CD1c-positive myeloid dendritic cell (primary cell): Measurements from ENCODE around the gene EMX2.

Experiments used
- DNase-seq: peaks from one replicate; pipeline ENCODE4 v3.0.0-alpha.2; 2016; ENCODE audit errors: extremely low spot score

Gene EMX2

GRCh38 chr10:117532003-117532385 is 10.6 kb upstream of the EMX2 start:
- DNase-seq, result no peak

DNA sequence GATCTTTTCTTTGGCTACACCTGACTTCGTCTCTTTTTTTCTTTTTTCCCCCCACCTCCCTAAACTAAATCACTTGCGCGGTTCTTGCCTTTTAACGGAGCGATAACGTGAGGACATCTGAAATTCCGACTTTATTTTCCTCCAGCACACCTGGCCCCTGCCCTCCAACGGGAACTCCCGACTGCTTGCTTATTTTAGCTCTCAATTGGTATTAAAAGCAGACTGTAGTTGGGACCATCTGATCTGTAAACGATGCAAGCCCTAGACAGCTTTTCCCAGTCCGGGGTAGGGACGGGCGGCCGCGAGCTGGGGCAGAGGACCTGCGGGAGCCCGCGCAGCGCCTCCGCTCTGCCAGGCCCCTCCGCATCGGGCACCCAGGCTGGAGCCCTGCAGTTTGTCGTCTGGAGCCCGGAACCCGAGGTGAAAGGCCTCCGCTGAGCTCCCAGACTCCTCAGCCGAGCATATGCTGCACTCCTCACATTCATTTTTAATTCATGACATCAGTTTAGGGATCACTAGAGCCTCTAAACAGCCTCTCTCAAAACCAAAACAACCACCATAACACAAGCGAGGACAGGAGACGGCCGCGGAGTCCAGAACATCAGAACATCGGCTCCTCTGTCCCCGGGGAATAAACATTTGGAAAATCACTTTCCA is 10.0 kb upstream of the EMX2 start:
- no peak for DNase-seq

DNA sequence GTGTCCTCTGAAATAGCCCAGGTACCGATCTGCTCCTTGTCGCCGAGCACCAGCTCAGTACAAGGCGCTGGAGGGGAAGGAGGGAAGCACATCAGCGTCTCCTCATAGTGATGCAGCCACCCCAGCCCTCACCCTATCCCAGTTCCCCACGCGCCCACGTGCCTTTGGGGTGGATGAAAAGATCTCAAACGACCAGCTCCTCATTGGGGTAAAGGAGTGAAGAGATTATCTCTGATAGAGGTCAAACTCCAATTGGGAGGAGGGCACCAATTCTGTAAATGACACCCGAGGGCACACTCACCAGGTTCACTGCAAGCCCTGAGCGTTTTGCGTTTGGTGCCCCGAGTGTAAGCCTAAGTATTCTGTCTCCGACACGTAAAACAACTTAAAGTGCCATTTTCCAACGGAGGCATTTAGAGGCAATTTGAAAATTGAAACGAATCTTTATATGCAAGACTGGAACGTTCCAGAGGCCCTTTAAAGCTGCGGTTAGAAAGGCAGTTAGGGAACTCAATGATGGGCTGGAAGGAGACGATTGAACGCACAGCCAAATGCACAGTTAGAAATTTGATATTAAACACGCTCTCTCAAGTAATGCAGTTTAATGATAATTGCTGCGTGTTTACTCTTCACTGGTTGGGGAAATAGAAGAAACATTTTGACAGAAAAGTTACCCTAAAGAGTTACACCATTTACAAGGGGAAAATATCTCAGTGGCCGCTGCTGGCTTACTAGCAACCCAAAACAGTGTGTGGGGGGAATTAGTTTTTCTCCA is 8.9 kb upstream of the EMX2 start:
- DNase-seq, result no peak

- DNase-seq, result no peak
These were observed 7.9 kb upstream of the EMX2 start for GRCh38 chr10:117534321-117535297.

DNA sequence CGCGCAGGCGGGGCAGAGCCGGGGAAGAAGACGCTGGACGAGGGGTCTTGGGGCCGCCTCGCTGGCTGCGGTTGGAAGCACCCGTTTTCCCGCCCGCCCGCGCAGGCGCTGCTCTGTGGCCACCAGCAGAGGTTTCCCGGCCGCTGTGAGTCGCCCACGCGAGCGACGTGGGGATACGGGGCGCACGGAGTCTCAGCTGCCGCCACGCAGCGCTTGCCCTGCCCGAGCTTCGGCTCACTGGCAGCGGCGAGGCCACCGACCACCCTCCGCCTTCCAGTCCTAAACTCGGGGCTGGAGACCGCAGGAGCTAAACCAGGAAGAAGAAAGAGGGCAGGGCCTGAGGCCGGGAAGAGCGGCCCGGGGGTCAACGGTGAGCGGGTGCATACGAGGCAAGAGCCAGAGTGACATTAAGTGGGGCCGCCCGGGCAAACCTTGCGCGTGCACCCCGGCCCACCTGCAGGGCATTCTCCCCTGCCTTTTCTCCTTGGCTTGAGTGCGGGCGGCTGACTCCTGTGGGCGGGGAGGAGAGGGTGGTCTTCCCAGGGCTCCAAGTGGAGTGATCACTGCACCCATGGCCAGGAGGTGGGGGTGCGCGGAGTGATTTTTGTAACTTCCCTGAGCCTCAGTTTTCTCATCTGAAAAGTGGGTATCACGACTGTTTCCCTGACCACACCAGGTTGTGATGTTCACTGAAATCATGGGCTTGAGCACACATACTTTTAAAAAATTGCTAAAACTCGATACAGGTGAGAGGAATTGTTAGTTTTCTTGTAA is 7.1 kb upstream of the EMX2 start:
- DNase-seq, result peak; percentile 7

GRCh38 chr10:117536072-117536865 is 6.3 kb upstream of the EMX2 start:
- no peak for DNase-seq

DNA sequence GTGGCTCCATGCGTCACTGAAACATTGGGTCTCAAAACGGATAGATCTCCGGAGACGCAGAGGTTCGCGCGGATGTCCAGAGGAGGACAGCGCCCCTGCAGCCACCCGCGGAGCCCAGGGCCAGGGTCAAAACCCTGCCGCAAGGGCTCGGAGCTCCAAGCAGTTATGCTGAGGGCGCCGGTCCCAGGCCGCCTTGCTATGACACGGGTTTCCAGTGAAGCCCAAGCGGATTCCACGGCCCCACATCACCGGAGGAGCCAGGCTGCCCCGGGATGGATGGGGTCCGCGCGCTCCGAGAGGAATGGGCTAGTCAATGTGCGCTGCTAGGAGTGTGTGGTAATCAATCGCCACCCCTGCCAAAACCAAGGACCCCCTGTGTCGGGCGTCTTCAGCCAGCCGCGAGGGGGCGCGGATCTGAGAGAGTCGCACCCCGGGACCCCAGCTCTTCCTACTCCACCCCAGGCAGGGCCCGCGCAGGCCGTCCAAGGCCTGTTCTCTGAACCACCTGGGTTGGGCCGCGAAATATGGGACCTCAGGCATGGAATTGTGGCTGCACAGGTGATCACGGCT is 5.6 kb upstream of the EMX2 start:
- no peak for DNase-seq

DNA sequence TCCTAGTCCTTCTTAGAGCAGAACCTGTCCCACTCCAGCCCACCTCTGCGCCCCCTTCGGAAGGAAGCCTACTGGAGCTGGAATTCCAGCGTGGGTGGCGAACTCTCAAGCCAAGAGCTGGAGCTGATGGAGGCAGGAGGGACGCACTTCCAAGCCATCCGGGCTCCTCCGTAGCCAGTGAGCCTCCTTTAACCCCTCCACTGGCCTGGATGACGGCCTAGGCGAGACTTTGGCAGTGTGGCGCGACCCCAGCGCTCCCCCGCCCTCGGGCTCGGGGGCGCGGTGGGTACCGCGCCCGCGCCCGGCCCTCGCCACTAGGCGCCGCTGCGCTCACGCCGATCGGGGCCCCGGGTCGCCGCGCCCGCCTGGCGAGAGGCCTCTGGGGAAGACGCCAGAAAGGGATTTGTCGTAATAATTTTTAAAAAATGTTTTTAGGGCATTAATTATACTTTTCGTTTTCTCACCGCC is 5.1 kb upstream of the EMX2 start:
- no peak for DNase-seq

DNA sequence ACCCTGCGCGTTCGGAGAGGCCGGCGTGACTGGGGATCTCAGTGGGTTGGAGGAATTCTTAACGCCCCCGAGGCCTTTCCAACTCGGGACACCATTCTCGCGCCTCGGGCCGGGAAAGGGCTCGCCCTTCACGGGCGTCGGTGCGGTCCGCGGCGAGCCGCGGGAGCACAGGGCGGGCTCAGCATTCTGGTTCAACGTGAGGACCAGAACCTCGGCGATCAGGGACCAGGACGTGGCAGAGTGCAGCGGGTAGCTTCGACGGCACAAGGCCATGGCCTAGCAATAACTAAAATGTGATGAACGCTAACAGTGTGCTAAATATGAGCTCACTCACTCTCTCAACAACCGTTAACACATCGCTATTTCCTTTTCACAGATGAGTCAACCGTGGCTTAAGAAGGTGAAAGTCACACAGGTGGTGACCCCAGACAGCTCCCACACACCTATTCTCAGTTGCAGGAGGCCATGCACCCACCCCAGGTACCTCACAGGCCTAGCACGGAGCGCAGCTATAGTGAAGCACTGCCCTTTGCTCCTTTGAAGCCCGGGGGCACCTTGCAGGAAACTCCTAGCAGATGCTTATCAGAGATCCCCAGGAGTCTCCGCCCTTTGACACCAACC is 4.5 kb upstream of the EMX2 start:
- DNase-seq, result no peak

DNA sequence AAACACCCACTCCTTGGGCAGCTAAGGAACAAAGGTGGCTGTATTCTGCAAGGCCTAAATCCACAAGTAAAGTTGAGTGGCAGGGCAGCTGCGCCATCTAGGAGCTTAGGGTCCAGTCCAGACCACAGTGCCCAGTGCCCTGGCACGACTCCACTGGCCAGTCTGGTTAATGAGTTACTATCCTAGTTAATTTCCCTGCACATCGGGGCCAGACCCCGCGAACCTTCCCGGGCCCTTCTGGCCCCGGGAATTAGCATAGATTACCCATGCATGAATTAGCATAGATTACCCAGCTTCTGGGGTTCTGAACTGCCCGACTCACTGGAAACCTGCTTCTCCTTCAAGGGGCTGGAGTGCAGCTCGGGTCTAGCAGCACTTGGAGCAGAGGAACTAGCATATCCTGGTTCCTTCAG is 3.2 kb upstream of the EMX2 start:
- no peak for DNase-seq

DNA sequence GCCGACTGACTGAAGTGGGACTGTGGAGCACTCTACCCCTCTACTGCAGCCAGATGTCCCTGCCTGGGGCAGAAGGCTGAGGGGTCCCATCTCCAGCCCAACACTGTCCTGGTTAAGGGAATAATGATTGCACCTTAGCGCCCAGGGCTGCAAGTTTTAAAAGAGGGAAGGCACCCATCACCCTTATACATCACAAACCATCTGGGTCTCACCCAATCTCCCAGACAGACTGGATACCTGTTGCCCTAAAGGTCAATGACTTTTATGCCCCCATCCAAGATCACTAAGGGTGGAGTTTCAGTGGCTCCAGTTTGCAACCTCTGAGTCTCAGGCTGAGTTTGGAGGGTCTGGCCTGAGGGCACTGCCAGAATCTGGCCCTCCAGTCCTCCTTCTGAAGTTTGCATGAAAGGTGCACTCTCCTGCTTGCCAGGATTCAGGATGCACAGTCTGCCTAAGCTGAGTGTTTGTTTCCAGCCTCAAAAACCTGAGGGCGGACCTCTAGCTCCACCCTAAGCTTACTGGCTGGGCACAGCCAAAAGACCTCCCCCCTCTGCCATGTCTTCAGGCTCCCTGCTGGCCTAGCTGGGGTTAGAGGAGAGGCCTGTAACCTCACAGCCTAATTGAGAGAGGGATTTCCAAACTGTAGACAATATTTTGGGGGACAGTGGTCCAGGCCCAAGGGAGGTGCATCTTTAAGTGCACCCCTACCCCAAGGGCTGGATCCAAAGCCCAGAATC is 2.5 kb upstream of the EMX2 start:
- no peak for DNase-seq

DNA sequence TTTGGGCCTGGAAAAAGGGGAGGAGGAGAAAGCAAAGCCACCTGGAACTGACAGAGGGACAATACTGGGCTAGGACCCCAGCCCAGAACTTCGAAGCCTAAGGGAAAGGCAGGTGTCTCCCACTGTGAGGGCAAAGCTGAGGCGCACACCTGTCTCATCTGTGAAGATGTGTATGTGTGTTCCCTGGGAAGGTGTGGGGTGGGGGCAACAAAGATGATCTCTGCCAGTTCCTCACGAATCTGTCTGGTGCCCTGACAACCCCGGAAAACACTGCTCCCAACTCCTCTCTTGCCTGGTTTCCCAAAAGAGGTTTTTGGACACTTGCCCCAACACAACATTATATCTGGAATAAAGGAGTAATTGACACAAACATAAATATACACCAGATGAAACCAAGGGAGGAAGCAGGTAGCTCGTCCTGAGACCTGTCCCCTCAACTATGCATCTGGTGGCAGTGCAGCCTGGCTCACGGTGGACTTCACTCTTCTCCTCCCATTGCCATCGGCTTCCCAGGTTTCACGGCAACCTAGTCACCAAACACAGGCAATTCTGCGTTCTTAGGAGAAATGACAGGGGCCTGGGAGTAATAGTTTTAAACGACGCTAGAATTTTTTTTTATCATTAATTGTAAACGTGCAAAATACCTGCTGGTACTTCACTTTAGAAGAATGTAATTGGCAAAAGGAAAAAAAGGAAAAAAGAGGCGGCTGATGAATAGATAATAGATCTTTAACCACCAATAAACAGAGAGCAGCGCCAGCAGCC is 1.7 kb upstream of the EMX2 start:
- no peak for DNase-seq

DNA sequence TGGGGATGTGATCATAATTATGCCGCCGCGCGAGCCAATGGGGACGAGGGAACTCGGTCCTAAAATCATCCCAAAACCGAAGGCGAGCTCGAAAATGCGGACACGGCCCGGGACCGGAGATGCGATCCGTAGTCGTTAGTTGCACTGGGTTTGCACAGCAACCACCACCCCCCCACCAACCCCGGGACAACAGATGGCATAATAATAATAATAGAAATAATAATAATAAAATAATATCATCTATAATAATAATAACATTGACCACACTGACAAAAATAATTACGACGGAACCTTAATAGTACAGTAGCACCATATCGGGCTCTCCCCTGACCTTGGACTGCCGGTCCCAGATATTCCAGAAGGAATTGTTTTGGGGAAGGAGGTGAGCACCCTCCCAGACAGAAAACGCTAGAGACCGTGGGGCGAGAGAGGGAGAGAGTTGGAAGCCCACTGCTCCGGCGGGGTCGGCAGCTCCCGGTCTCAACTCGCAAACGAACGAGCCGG is 1.1 kb upstream of the EMX2 start:
- DNase-seq, result no peak

GRCh38 chr10:117541909-117542705 is 439 bp upstream of the EMX2 start:
- no peak for DNase-seq

- DNase-seq, result no peak
These were observed 868 bp downstream of the EMX2 start for GRCh38 chr10:117543225-117544003.

- DNase-seq, result no peak
These were observed 1.6 kb downstream of the EMX2 start for GRCh38 chr10:117544004-117544701.
